NCI-H2171 (cell line): Measurements from ENCODE around the gene TLR10.
"Not testable (repeated sequence)": the region's sequence is repeated elsewhere in the genome, so short reads cannot be mapped to it uniquely, and the experiment has no call there.

ENCODE experiments used
- DNase-seq: peaks from one replicate; lab custom pipeline; 2025; lab: John Stamatoyannopoulos, UW

Gene TLR10

GRCh38 chr4:38782452-38783108, at the start of gene TLR10:
Gene TLR10, minus strand, starts transcription at chr4:38782990. Its CDS starts 7,400 bp downstream, at chr4:38775590.
- DNase-seq, result peak; percentile 42

GRCh38 chr4:38832206-38832605, 49.4 kb upstream of the TLR10 start:
- DNase-seq, result no peak

- no peak for DNase-seq
Measured at GRCh38 chr4:38831653-38832052, 48.9 kb upstream of the TLR10 start.

- no peak for DNase-seq
Measured at GRCh38 chr4:38829237-38829636, 46.4 kb upstream of the TLR10 start.

GRCh38 chr4:38823766-38824165, 41.0 kb upstream of the TLR10 start:
- DNase-seq, result no peak

GRCh38 chr4:38822748-38823303, 40.0 kb upstream of the TLR10 start:
- DNase-seq, result no peak

GRCh38 chr4:38821739-38822138, 38.9 kb upstream of the TLR10 start:
- no peak for DNase-seq

- no peak for DNase-seq
Measured at GRCh38 chr4:38820329-38821061, 37.7 kb upstream of the TLR10 start.

GRCh38 chr4:38819569-38819968, 36.8 kb upstream of the TLR10 start:
- DNase-seq, result no peak

- no peak for DNase-seq
Measured at GRCh38 chr4:38818441-38818976, 35.7 kb upstream of the TLR10 start.

- no peak for DNase-seq
Measured at GRCh38 chr4:38815885-38816782, 33.3 kb upstream of the TLR10 start.

GRCh38 chr4:38814386-38814785, 31.6 kb upstream of the TLR10 start:
- no peak for DNase-seq

GRCh38 chr4:38811297-38811696, 28.5 kb upstream of the TLR10 start:
- no peak for DNase-seq

GRCh38 chr4:38807462-38807861, 24.7 kb upstream of the TLR10 start:
- DNase-seq, result not testable (repeated sequence)

GRCh38 chr4:38806251-38806650, 23.5 kb upstream of the TLR10 start:
- DNase-seq, result not testable (repeated sequence)

GRCh38 chr4:38805530-38806145, 22.8 kb upstream of the TLR10 start:
- no peak for DNase-seq

GRCh38 chr4:38804654-38805295, 22.0 kb upstream of the TLR10 start, which contains the start of gene TLR1:
Gene TLR1, minus strand, starts transcription at chr4:38804791. Its CDS starts 5,960 bp downstream, at chr4:38798831.
- DNase-seq, result no peak

GRCh38 chr4:38803833-38804653, 21.3 kb upstream of the TLR10 start:
- DNase-seq, result no peak

GRCh38 chr4:38802561-38803355, 20.0 kb upstream of the TLR10 start:
- DNase-seq, result no peak
